ENCODE results near the gene CFAP73. TPM values are rescaled to one million over a fixed set of nuclear protein-coding genes. Genes with fewer than 3 reads are reported as not detected.

The CFAP73 gene
- total RNA-seq, 6 experiments from 2014 or later, result 0.17 TPM; not detected in 5

GRCh38 chr12:113184900-113185179 is 35.3 kb downstream of the CFAP73 start:
- Mint-ChIP-seq H3K4me1 (ENCODE audit: low read depth) (peaks cover 35% of the 10 kb centered on the region), H3K27me3 (ENCODE audit: insufficient read depth) (no peaks in the 10 kb centered on the region; the same call in 1 of the 2 replicates), H3K9me3 (no peaks in the 10 kb centered on the region), H3K4me3 (peak overlapping the region; percentile 93), H3K27ac (peak overlapping the region; percentile 93), H3K36me3 (ENCODE audit: low read depth) (peaks cover 16% of the 10 kb centered on the region)
- TF ChIP-seq CTCF (IDR thresholded peaks at IDR 0.05), result no peak
- peak; percentile 94 for DNase-seq

- DNase-seq, result peak; percentile 45
- Mint-ChIP-seq H3K36me3 (ENCODE audit: low read depth) (peaks cover 11% of the 10 kb centered on the region), H3K27ac (peak within 1 kb of the TSS; percentile 93), H3K4me1 (ENCODE audit: low read depth) (peaks cover 30% of the 10 kb centered on the region), H3K9me3 (no peaks in the 10 kb centered on the region), H3K27me3 (ENCODE audit: insufficient read depth) (no peaks in the 10 kb centered on the region; the same call in 1 of the 2 replicates), H3K4me3 (peak within 1 kb of the TSS; percentile 93)
- no peak for TF ChIP-seq CTCF (IDR thresholded peaks at IDR 0.05)
These were observed 35.9 kb downstream of the CFAP73 start, which contains the start of the genes DDX54 and RITA1 for GRCh38 chr12:113185180-113186032. DDX54 (minus strand) TSS chr12:113185478; CDS start chr12:113185451, 27 bp downstream. RITA1 (plus strand) TSS chr12:113185721; CDS start chr12:113186747, 1,026 bp downstream.

- DNase-seq, result peak; percentile 28
- peaks cover 30% of the 10 kb centered on the region for H3K4me1 Mint-ChIP-seq (ENCODE audit: low read depth)
These were observed 36.5 kb downstream of the CFAP73 start for GRCh38 chr12:113186033-113186365.

GRCh38 chr12:113186666-113187325 is 37.3 kb downstream of the CFAP73 start:
- Mint-ChIP-seq H3K4me3 (peak overlapping the region; percentile 93), H3K36me3 (ENCODE audit: low read depth) (peaks cover 17% of the 10 kb centered on the region), H3K27ac (peak overlapping the region; percentile 93), H3K9me3 (no peaks in the 10 kb centered on the region), H3K27me3 (ENCODE audit: insufficient read depth) (peaks cover 2% of the 10 kb centered on the region; the same call in 1 of the 2 replicates), H3K4me1 (ENCODE audit: low read depth) (peaks cover 30% of the 10 kb centered on the region)
- DNase-seq, result no peak
- no peak for TF ChIP-seq CTCF (IDR thresholded peaks at IDR 0.05)

More at GRCh38 chr12:113186033-113186365, 36.5 kb downstream of the CFAP73 start:
- TF ChIP-seq CTCF (IDR thresholded peaks at IDR 0.05), result no peak
- Mint-ChIP-seq H3K27ac (peak overlapping the region; percentile 93), H3K27me3 (ENCODE audit: insufficient read depth) (peaks cover 2% of the 10 kb centered on the region), H3K36me3 (ENCODE audit: low read depth) (peaks cover 17% of the 10 kb centered on the region), H3K9me3 (no peaks in the 10 kb centered on the region), H3K4me3 (peak overlapping the region; percentile 93)

GRCh38 chr12:113189361-113189760 is 39.8 kb downstream of the CFAP73 start:
- Mint-ChIP-seq H3K36me3 (ENCODE audit: low read depth) (peaks cover 17% of the 10 kb centered on the region), H3K4me3 (no peak overlapping the region), H3K27me3 (ENCODE audit: insufficient read depth) (peaks cover 2% of the 10 kb centered on the region)

More at GRCh38 chr12:113189361-113189760, 39.8 kb downstream of the CFAP73 start:
- no peak for DNase-seq
- H3K27ac Mint-ChIP-seq, result no peak overlapping the region
- no peak for TF ChIP-seq CTCF (IDR thresholded peaks at IDR 0.05)
- H3K9me3 Mint-ChIP-seq, result no peaks in the 10 kb centered on the region
- peaks cover 45% of the 10 kb centered on the region for H3K4me1 Mint-ChIP-seq (ENCODE audit: low read depth)
